HL-60/S4 treated with phorbol 12-myristate 13-acetate at 8.2 ng/mL for 4 days and 3 days (cell line): ENCODE data around the gene CNTN3.

ENCODE experiments used
- in situ Hi-C: fragments of 300-500 bp; cut with MboI; formaldehyde crosslinking; loops from 2 replicates; pipeline ENCODE4 v1.15.0; 2022; ENCODE audit warnings: low sequenced_read_pairs

Gene CNTN3

DNA sequence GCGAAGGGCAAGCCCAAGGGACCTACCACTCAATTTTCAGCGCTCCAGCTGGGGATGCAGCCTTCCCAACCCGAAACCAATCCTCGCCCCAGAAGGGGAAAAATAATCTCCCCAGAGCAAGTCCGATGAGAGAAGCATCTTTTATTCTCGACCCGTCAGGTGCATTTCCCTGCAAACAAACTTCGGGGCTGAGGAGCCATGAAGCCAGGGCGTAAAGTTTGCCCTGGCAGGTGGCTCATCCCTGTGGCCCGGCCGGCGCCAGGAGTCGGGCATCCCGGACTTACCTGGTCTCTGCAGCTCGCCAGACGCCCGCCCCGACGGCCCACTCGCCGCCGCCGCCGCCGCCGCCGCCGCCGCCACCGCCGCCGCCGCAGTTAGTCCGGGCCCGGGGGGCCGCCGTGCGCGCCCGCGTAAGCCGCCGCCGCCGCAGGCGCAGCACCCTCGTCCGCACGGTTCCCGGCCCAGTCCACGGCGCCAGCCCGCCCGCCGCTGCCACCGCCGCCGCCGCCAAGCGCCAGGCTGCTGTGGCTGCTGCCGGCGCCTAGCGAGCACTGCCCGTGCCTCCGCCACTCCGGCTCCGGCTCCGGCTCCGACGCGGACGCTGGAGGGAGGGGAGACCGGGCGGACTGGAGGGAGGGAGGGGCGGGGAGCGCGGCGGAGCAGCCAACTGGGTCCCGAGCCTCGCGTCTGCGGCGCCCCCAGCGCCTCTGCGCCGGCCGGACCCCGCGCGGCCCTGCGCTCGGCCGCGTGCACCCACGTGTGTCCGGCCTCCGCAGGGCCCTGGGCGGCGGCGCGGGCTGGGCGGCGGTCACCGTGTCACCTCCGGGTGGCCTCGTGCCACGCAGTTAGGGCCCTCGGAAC, at the start of gene CNTN3:
TSS of gene CNTN3 (minus strand) at position 553 of the 861 bp plus-strand sequence. CDS start 93,547 bp downstream, outside the sequence.
- in situ Hi-C loops = no loop called here

DNA sequence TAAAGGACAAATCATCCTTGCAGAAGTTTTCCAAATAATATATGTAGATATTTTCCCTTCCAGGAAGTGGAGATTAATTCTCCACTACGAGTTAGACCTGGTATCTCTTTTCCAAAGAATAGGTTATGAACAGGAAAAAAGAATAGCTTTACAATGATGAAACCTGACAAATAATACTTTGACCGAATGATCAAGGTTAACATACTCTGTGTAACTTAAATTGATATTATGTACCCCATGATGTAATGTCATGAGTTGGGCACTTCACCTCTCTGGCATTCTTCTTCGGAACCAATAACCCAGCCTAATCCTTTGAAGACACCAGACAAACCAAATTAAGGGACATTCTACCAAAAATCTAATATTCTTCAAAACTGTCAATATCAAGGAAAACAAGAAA, 48.7 kb upstream of the CNTN3 start:
- in situ Hi-C loops = no loop called here

DNA sequence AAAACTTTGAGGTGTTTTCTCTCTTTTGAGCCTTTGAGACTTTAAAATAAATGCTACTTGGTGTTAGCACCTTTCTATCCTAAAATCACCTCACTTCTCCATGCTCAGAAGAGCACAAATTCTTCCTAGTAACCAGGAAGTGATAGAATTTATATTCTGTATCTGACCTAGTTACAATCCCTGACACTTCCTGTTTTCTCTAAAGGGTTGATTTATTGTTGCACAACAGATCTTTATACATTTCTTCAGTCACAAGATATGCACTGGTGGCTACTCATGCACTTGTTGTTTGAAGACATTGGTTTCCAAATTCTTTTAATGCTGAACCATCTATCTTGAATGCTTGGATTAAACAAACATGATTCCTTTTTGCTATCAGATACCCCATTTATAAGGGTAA, 47.2 kb upstream of the CNTN3 start:
- in situ Hi-C loops = no loop called here

DNA sequence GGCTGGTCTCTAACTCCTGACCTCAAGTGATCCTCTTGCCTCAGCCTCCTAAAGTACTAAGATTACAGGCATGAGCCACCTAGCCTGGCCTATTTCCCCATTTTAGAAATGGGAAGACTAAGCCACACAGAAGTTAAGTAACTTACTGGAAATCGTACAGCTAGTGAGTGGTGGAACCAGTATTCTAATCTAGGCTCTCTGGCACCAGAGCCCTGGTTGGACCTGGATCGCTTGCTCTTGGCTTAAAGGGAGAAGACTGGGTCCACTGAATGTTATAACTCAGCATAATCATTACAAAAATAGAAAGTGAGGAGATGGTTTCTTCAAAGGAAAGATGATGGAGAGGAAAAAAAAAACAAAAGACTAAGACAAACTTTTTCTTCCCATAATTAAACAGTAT, 37.4 kb upstream of the CNTN3 start:
- in situ Hi-C loops = no loop called here

DNA sequence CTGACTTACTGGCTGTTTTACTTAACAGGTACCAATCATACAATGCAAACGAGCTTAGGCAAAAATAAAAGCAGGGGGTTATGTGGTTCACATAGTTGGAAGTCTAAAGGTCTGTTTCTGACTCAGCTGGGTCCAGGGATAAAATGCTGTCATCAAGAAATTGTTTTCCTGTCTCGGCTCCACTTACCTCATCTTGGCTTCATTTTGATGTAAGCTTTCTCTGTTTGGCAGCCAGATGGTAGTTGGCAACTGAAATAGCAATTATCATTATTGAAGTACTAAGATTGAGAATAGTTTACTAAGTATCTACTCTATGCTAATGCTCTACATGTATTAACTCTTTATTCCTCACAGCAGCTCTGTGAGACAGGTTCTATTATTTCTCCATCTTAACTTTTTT, 36.8 kb upstream of the CNTN3 start:
- in situ Hi-C loops = no loop called here

DNA sequence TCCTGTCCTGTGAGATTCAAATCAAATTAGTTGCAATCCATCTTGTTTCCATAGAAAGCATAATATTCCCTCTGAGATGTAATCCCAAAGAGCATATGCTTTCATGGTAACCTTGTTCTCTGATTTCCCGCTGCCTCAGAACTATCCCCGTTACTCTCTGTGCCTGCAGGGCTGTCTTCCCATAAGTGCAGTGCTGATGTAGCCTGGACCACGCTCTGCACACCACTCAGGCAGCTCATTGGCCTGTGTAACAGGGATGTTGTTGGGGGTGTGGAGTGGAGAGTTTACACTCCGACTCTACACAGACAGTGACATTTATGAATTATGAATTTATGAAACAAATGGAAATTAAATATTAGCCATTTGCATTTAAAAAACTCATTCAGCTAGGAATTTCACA, 33.6 kb upstream of the CNTN3 start:
- in situ Hi-C loops = no loop called here

DNA sequence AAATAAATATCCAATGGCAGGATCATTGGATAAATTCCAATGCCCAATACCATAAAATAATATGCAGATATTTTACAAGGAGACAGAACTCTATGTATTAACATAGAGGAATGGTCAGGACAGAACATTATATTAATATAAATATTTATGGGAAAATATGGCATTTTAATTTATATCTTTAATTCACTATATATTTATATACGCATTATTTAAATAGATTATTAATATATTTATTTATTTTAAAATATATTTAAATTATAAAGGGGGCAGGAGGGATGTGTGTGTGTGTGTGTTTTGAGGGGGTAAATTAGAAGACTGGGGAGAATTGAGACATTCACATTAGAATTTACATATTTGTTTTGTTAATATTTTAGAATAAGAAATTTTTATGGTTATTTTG, 31.6 kb upstream of the CNTN3 start:
- in situ Hi-C loops = no loop called here

DNA sequence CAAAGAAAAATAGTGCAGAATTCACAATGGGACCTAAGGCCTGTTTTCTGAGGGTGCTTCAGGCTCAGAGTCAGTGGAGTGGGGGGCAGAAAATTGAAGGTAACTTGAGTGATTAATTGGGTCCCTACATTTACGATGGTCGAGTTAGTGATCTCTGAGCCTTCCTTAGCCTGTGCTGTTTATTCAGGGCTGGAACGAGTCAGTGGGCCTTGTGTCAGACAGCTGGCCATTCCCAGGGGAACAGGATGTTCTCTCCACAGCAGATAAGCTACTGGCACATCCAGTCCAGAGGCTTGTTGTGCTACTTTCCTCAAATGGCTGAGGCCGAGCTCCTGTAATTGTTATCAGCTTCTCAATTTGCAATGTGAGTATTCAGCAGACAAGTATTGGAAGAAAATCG, 29.2 kb upstream of the CNTN3 start:
- in situ Hi-C loops = no loop called here

DNA sequence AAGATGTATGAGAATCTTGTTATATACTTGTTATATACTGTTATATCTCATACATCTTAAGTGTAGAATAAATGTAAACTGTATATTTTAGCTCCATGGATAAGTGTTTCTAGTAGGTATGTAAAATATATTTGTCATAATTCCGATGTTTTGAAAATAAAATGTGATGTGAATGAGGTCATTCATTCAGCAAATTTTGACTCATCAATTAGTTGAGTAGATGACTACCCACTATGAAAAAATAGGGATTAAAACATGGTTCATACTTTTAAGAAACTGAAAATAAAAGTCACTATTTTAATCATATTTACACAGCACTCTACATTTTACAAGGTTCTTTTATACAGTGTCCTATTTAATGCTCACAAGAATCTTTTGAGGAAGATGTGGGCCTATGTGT, 28.4 kb upstream of the CNTN3 start:
- in situ Hi-C loops = no loop called here

DNA sequence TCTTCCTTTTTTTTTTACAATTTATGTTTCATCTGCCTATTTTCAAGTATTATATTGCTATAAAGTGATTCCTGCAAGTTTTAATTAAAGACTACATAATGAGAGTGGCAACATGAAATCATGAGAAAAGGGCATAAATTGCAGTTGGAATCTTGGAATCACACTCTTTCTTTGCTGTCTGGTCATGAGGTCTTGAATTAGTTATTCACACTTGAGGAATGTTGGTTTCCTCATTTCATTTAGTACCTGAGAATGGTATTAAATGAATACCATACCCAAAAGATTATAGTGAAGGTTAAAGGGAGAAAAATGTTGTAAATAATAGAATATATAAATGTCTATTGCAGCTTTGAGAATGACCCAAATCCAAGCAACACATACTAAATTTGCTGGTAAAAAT, 25.8 kb upstream of the CNTN3 start:
- in situ Hi-C loops = no loop called here

DNA sequence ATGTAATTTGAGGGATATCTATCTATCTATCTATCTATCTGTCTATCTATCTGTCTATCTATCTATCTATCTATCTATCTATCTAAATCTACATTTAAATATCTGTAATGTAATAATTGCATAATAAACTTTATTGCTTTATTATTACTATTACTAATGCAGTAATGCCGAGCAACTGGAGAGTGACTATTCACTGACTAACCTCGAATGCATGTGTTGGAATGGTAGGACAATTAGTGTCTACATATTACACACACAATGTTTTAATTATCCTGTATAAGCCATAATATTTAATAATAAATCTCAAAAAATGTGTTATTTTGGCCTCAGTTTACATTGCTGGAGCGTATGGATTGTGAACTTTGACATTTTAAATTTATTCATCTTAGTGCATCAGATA, 25.2 kb upstream of the CNTN3 start:
- in situ Hi-C loops = no loop called here

DNA sequence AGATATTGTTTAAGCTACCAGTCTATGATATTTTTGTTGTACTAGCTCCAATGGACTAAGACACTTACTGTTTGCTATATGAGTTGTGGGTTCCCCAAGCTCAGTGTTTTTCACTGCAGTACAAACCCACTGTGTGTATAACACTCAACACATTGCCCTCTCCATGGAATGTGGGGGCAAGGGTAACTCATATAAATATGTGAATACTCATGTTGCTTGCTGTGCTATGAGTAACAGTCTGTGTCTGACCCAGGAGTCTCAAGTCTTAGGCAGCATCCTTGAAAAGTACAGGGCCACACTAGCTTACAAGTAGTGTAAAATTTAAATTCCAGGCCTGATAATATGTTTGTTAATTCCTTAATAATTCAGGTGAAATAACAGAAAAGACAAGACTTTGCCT, 22.5 kb upstream of the CNTN3 start:
- in situ Hi-C loops = no loop called here

DNA sequence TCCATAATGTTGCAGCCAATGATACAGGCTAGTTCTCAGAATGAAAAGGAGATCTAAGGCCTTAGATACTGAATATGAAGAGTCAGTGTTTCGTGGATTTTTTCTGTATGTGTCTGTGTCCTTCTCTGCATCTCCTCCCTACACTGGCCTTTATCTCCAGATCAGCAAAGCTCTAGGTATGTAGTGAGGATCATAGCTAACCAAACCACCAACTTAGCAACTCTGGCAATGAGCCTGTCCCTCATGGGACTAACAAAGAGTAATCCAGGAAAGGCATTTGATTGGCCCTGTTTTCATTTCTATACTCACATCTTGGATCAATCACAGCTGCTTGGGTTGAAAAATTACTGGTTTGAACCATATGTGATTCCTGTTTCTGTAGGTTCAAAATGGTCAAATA, 18.6 kb upstream of the CNTN3 start:
- in situ Hi-C loops = no loop called here

DNA sequence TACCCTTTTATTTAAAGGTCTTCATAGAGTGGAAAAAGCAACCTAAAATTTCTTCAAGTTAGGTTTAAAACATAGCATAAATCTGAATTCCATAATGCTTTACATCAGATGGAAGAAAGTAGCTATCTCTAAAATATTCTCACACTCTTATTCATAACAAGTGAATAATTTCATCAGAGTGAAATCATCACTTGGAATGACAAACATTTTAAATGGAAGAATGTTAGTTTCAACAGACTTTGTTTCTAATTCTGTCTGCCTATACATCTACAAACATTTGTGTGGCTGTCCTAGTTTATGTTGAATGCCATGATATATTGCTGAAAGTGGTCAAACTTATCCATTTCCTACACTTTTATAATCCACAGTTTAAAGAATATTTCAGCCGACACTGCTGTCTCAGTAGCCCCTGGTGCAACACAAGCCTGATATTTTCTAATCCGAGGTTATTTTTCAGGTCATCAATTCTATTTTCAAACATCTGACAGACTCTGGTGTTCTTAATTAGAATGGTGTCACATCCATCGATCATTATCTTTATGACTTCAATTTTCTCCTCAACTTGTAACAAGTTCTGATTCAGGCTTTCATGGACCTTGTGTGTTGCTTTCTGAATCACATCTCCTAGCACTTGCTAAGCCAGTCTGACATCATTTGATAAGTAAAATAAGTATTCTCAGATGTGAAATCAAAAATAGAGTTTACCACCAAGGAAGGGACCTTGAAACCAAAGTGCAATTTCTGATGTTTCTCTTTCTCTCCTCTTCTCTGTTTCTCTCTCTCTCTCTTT, 17.1 kb upstream of the CNTN3 start:
- in situ Hi-C loops = no loop called here

DNA sequence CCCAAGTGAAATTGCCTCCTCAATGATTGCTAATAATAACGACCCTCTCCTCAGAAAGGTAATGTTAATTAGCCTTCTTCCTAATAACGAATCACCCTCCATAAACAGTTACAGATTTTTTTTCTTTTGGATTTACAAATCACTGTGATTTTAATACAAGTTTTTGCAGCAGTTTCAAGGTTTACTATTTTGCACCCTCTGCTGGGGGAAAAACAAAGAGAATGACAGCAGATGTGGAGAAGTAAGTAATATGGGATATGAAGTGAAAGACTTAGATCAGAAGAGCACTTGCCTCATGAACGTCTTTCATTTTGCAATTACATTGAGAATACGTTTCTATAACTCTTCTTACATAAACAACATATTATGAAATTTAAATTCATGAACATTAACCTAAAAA, 16.1 kb upstream of the CNTN3 start:
- in situ Hi-C loops = no loop called here

DNA sequence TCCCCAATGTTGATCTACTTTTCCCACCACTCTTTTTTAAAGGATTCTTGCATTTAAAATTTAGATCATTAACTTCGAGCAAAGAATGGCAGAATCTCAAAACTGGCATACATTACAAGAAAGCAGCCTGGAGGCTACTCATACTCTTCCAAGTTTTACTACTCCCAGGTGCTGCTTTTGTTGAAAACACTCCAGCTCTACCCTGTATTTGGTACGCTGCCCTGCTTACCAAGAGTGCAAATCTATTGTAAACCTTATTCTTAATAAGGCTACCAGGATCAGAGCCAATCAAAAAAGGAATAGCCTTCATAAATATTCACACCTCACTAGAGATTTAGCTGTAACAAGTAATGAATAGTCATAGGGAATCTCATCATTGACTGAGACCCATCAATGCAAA, 11.6 kb upstream of the CNTN3 start:
- in situ Hi-C loops = no loop called here

DNA sequence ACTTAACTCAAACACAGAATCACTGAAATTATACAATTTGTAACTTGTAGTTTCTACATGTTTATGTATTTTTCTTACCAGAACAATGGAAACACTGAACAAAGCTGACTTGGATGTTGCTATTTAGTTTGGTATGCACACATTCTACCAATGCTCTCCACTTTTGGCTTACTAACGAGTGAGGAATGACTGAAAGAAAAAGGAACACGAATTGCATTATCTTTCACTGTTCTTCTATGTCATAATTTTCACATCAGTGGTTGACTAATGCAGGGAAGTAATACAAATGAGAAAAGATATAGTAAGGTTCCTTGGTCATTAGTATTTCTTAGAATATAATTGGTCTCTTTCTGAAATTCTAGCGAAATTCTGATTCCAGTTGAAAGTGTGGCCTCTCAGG, 9.8 kb upstream of the CNTN3 start:
- in situ Hi-C loops = no loop called here

DNA sequence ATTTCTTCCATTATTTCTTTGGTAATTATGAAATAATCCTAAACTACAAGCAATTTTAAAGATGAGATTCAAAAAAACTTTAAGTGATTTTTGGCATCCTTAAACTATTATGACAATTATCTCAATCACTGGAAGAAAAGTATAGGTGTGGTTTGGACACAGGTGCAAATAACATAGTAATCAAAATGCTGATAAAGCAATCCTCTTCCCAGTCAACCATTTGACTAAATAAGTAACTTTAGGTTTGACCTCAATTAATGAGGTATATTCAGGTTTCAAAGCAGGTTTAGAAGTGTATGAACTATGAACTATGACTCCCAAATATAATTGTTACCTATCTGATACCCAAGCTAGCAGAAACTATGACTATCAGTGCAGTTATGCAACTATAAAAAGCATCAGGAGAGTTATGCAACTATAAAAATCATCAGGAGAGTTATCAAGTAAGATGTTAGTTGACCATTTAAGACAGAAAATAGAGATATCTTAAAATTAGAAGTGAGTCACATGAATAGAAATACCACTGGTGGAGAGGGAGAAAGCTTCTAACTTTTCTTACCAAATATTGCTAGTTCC, 8.9 kb upstream of the CNTN3 start:
- in situ Hi-C loops = no loop called here

DNA sequence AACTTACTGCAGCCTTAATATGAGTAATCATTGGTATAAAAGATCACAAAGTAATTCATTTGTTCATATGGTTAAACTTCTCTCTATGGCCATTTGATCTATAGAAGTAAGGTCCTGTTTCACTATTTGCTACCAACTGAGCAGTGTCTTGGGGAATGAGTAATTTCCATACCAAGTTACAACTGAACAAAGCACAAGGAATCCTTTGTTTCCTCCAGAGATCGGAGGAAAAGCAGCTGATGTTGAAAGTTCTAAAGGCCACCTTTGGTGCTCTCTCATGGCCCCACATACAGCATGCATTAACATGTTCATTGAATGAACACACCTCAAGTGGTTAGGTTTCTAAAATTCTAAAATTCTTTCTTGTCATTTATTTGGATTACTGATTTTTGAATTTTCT, 7.1 kb upstream of the CNTN3 start:
- in situ Hi-C loops = no loop called here

DNA sequence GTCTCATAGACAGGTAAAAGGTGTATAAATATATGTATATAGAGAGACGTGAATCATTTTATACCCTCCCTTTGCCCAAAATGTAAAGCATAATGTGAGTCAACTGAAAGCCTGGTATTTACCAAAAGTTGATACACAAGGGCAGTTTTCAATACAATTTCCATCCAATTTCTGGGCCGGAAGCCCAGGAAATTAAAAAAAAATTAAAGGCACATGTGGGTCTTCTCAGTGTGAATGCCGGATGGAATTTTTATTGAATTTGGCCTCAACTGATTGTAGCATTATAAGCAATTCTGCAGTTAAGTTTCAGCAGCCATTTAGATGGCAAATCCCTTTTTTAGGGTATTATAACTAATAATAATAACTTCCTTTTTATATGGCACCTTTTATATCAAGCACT, 3.3 kb upstream of the CNTN3 start:
- in situ Hi-C loops = no loop called here

DNA sequence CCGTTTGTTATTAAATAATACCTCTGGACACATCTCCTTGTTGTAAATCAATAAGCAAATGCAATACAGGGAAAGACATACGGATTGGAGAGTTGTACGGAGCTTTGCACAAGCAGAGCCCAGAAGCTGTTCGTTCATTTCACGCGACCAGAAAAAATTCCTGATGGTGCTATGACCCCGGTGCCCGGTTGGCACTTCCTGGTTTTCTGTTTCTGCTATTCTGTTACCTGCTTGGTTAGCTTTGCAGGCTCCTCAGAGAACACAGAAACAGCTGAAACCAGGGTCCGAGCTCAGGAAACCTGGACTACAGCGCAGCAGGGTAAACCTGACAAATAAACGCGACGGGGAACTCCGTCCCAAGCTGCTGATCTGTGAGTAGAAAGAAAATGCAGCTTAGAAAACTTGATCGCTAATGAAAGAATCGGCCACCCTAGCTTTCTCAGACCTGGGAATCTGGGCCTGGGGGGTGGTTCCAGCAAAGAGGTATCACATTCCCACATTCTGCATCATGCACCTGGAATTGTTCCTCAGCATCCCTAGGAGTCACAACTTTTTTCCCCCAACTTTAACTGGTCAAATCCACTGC, 845 bp downstream of the CNTN3 start:
- in situ Hi-C loops = no loop called here

DNA sequence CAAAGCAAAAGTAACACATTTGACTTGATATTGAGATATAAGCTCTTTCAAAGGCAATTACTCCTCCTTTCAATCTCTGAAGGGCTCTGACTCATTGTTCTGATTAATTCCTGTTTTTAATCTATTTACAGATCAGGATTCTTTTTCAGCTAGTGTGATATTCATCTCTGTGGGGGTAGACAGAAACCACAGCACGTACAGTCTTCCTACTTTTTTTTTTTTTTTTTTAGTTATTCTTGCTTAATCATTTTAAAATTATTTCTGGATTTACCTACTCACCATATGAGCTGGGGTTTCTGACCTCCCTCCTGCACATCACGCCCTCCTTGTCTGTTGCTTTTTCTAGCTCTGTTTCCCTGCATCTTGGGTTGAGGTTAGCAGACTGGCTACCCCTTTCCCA, 1.4 kb downstream of the CNTN3 start:
- in situ Hi-C loops = no loop called here
